HG03066 (cell line): Measurements from ENCODE around the gene TEX30.

Experiments used
- ATAC-seq: cut with Tn5 transposase; IDR thresholded peaks from one replicate; pipeline ENCODE4 v1.9.1; 2021; ENCODE audit warnings: low read depth; ENCODE audit not compliant: unreplicated experiment

Gene TEX30

DNA sequence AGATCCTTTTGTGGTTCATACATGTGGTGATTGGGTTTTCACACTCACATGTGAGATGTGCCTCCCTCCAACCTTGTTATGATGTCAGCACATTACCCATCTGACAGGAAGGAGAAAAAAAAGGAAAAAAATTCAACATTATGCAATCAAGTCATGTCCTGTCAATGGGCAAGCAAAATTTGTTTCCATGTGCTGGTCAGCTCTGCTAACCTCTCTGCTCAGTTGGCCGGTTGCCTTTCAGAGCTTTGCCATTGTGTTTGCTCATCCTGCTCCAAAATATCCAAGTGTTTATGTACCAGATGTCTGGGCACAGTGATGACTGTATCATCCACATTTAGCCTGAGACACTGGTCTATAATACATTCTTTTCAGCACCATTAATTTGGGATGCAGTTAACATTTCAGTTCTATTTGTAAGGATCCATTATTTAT lies 51.8 kb downstream of the TEX30 start:
- ATAC-seq: no peak

DNA sequence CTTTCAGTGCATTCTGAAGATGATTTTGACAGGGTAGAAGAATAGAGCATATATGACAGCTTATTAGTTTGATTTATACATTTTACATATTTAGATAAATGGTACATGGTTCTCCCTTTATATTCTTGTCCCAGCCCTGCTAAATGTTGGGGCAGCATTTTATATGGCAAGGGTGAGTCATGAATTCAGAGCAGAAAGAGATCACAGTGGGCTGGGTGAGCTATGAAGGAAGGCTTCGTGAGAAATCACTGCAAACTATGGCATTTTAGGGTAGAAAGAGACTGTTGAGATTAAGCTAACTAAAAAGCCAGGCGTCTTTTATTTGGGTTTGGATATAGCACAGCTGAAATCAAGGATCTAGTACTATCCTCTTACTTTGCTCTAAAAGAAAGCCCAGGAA lies 54.8 kb downstream of the TEX30 start:
- no peak for ATAC-seq
